HepG2 (cell line): ENCODE measurements around the gene ISY1. TPM values are rescaled to one million over a fixed set of nuclear protein-coding genes. Genes with fewer than 3 reads are reported as not detected.

Experiments
- ATF6 ChIP-seq: sonication (generic); formaldehyde crosslinking; conservative IDR thresholded peaks from 2 replicates; pipeline ENCODE4 v1.4.0; 2020; ENCODE audit warnings: missing genetic modification reagents
- FOXJ3 ChIP-seq: sonication (generic); formaldehyde crosslinking; IDR thresholded peaks from 2 replicates; pipeline ENCODE4 v1.4.0; 2020; ENCODE audit warnings: missing genetic modification reagents, mild to moderate bottlenecking, borderline replicate concordance
- PAX8 ChIP-seq: sonication (generic); formaldehyde crosslinking; IDR thresholded peaks from 2 replicates; pipeline ENCODE4 v1.8.0; 2022; ENCODE audit warnings: mild to moderate bottlenecking, missing genetic modification reagents, borderline replicate concordance
- ZBED4 ChIP-seq: sonication (generic); formaldehyde crosslinking; IDR thresholded peaks from 2 replicates; pipeline ENCODE4 v1.4.0; 2020; ENCODE audit warnings: missing genetic modification reagents, borderline replicate concordance
- ZHX2 ChIP-seq, 2 experiments: sonication (generic) in 1 of 2; formaldehyde crosslinking in 1 of 2; IDR thresholded peaks; 2 replicates each; pipeline versions ENCODE4 v1.6.1 to v1.9.0; 2014 to 2022; ENCODE audit warnings: antibody characterized with exemption in 1 of 2, borderline replicate concordance in 1 of 2, inconsistent platforms in 1 of 2, low read depth in 1 of 2, missing genetic modification reagents in 1 of 2
- ZNF687 ChIP-seq: sonication (generic); formaldehyde crosslinking; IDR thresholded peaks from 2 replicates; pipeline ENCODE4 v1.5.1; 2020; ENCODE audit warnings: mild to moderate bottlenecking, missing genetic modification reagents, moderate library complexity
- polyA plus RNA-seq, 8 experiments: library from polyadenylated mRNA; depleted of rRNA in 3 of 8; stranded (reverse) in 7 of 8; unstranded in 1 of 8; fragments of >200 nt; fragmentation: Illumina TruSeq in 4 of 8; extraction: Trizol in 4 of 8; gene quantifications; 2 replicates each; pipeline versions ENCODE4 v1.2.1 to v1.2.3, GENCODE V29; 2011 to 2016; ENCODE audit warnings: low read depth in 4 of 8, missing spikeins in 1 of 8, mixed read lengths in 1 of 8; ENCODE audit not compliant: insufficient read depth in 1 of 8
- total RNA-seq, 5 experiments: library from RNA; depleted of rRNA; stranded (reverse); fragments of >200 nt; fragmentation: Illumina TruSeq; extraction: Trizol; gene quantifications; 2 replicates each; pipeline ENCODE4 v1.2.3, GENCODE V29; 2016; ENCODE audit warnings: low read depth in 1 of 5
- TF ChIP-seq, protein P1 (sequence below): sonication (generic); formaldehyde crosslinking; conservative IDR thresholded peaks from 2 replicates; pipeline ENCODE4 v1.4.0; 2020; ENCODE audit warnings: missing genetic modification reagents
- TF ChIP-seq, protein P2 (sequence below): IDR thresholded peaks from 2 replicates; pipeline ENCODE4 v1.6.1; 2016; ENCODE audit warnings: mild to moderate bottlenecking, missing biosample characterization, missing genetic modification reagents

Gene ISY1
- total and polyA plus RNA-seq, 2 of the 13 experiments (the other 11 are each of a cell fraction or from before 2014, with no cell fraction given): 21.0 to 39.1 TPM

- no peak for TF ChIP-seq ZHX2 (IDR thresholded peaks at IDR 0.05; ENCODE audit: low read depth)
- TF ChIP-seq ZHX2 (CRISPR knock-in tag; IDR thresholded peaks at IDR 0.05; ENCODE audit: borderline replicate concordance): 0 out of 2 replicates have a peak, but pooled peaks have one; percentile 48
- no peak for TF ChIP-seq PAX8 (CRISPR knock-in tag)
- peak; percentile 74; the same call in 1 of the 2 replicates for TF ChIP-seq ZBED4
- TF ChIP-seq, protein P1, sequence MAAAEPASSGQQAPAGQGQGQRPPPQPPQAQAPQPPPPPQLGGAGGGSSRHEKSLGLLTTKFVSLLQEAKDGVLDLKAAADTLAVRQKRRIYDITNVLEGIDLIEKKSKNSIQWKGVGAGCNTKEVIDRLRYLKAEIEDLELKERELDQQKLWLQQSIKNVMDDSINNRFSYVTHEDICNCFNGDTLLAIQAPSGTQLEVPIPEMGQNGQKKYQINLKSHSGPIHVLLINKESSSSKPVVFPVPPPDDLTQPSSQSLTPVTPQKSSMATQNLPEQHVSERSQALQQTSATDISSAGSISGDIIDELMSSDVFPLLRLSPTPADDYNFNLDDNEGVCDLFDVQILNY (CRISPR knock-in tag): no peak
- TF ChIP-seq FOXJ3: no peak
- TF ChIP-seq, protein P2, sequence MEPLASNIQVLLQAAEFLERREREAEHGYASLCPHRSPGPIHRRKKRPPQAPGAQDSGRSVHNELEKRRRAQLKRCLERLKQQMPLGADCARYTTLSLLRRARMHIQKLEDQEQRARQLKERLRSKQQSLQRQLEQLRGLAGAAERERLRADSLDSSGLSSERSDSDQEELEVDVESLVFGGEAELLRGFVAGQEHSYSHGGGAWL (CRISPR knock-in tag): 0 out of 2 replicates have a peak, but pooled peaks have one; percentile 9
- TF ChIP-seq ATF6 (CRISPR knock-in tag): no peak
- TF ChIP-seq ZNF687 (CRISPR knock-in tag): peak; percentile 14; the same call in 1 of the 2 replicates
Measured at GRCh38 chr3:129121016-129121791, 39.7 kb downstream of the ISY1 start (continued).
